ENCODE results near the gene NCOA5. TPM values are rescaled to one million over a fixed set of nuclear protein-coding genes. Genes with fewer than 3 reads are reported as not detected.

The NCOA5 gene
- total RNA-seq, 1 experiment from 2014 or later: 40.3 TPM

DNA sequence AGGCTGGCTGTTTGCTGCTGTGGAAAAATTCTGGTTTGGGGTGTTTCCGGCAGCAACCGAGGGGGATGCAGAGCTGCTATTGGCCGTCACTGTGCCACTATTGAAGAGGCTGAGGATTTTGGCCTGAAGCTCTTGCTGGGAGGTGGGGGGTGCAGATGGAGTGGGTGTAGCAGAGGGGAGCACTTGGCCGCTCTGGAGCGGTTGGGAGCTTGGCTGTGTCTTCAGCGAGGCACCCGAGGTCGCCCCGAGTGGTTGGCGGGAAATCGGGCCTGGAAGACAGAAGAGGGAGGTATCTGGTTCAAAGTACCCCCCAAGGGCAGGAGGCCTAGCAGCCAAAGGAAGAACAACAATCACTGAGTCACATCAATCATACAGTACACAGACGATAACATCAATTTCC lies 27.1 kb downstream of the NCOA5 start:
- no peak for DNase-seq (ENCODE audit: low spot score)

GRCh38 chr20:46062151-46062550 lies 27.6 kb downstream of the NCOA5 start:
- no peak for DNase-seq (ENCODE audit: low spot score)

- DNase-seq (ENCODE audit: low spot score): no peak
Observed at GRCh38 chr20:46060975-46061374, 28.8 kb downstream of the NCOA5 start.

DNA sequence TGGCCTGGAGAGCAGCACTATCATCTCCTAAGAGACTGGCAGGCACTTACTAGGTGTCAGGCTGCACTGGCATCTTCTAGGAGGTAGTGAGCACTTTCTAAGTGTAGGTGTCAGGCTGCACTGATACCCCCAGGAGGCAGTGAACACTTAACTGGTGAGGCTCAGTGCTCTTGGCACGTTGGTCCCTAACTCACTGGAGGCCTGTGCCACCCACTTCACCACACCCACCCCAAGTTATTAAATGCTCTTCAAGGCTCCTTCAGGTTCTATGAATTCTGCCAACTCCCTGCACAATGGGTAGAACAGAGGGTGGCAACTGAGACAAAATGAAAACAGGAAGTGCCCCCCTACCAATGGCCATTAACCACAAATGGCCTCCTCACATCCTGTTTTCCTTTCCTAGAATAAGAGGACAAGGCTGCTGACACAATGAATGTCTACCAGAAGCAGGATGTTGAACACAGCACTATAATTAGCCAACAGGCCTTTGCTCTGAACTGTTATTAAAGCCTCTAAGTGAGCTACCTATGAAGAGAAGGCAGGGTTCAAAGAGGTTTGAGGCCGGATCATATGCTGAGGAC lies 29.4 kb downstream of the NCOA5 start:
- peak; percentile 40 for DNase-seq (ENCODE audit: low spot score)

GRCh38 chr20:46058599-46059281 lies 31.0 kb downstream of the NCOA5 start:
- no peak for DNase-seq (ENCODE audit: low spot score)

GRCh38 chr20:46057856-46058598 lies 31.7 kb downstream of the NCOA5 start:
- no peak for DNase-seq (ENCODE audit: low spot score)

- no peak for DNase-seq (ENCODE audit: low spot score)
Observed at GRCh38 chr20:46056970-46057855, 32.5 kb downstream of the NCOA5 start.

- no peak for DNase-seq (ENCODE audit: low spot score)
Observed at GRCh38 chr20:46056027-46056833, 33.5 kb downstream of the NCOA5 start.

DNA sequence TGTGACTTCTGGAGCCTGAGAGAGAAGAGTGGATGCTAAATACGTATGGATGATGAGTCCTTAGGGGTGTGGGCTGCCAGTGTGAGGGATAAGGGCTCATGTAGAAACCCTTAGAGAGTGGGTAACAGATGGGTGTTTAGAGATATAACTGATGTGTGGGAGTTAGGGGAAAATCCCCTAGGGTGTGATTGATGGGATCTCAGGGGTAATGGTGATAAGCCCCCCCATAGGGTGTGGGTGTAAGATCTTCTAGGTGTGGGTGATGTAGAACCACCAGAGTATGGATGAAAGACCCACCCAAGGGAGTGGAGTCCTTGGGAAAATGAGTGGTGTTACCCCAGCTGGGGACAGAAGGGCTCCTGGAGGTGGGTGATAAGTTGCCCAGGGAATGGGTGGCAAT lies 34.5 kb downstream of the NCOA5 start:
- no peak for DNase-seq (ENCODE audit: low spot score)

GRCh38 chr20:46054606-46055005 lies 35.2 kb downstream of the NCOA5 start:
- no peak for DNase-seq (ENCODE audit: low spot score)

GRCh38 chr20:46053416-46053815 lies 36.3 kb downstream of the NCOA5 start:
- DNase-seq (ENCODE audit: low spot score): no peak

DNA sequence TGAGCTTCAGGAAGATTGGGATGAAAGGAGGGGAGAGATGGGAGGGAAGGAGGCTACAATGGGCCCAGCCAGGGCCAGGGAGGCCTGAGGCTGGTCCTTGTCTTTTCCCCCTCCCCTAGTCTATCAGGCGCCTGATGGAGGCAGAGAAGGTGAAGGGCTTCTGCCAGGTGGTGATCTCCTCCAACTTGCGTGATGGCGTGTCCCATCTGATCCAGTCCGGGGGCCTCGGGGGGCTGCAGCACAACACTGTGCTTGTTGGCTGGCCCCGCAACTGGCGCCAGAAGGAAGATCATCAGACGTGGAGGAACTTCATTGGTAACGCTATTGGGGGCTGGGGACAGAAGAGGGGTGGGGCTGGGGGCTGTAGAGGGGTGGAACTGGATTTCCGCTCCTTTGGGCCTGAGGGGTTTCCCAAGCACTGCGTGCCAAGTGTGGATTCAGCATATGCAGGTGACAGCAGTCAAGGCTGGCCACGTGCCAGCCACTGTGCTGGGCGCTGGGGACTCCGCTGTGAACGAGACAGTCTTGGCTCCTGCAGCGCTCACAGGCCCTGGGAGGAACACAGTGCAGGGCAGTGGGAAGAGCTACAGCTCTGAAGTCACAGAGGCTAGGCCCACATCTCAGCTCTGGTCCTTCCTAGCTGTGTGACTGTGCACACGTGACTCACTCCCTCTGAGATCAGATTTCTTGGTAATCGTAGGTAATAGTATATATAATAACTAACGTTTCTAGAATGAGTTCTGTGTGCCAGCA lies 38.0 kb downstream of the NCOA5 start:
- no peak for DNase-seq (ENCODE audit: low spot score)

- DNase-seq (ENCODE audit: low spot score): no peak
Observed at GRCh38 chr20:46050885-46051284, 38.9 kb downstream of the NCOA5 start.

DNA sequence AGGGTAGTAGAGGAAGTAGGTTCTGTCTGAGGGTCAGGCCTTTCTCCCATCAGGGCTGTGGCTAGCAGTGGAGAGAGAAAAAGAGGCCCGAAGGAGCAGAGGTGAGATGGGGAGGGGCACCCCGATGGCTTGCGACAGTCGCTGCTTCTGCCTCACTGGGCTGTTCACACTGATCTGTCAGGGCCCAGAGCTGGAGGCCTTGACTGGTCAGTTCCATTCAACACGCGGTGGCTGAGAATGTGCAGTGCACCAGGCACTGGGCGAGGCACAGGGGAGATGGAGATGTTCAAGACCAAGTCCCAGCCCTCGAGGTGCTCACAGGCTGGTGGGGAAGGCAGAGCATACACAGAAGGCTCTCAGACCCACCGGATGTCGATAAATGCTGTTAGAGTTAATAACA lies 39.3 kb downstream of the NCOA5 start:
- DNase-seq (ENCODE audit: low spot score): no peak

DNA sequence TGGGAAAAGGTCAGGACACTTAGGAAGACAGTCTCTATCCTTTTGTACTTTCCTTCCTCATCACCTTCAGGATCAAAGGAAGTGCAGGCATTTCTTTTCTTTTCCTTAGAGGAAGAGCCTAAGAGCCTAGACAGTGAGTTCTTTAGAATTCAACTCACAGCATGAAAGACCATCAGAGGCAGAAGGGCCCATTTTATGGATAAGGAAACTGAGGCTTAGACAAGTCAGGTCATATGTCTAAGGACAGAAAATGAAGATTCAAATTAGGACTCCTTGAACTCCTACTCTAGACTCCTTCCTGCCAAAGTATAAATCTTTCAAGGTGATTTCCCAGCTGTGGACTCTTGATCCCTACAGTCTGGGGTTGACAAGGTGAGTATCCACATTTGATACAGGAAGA lies 39.9 kb downstream of the NCOA5 start:
- DNase-seq (ENCODE audit: low spot score): no peak

DNA sequence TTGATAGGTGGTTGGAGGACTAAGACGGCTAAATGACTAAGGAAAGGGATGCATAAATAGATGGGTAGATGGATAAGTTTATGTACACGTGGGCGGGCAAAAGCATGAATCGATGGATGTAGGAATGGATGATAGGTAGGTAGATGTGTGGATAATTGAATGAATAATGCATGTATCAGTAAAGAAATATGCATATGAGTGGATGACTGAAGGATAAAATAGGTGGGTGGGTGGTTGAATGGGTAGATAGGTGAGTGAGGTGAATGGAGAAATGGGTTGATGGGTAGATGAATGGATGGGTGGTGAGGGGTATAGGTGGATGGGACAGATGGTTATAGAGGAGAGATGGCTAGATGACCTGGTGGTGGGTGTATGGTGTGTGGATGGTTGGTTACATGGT lies 40.6 kb downstream of the NCOA5 start:
- DNase-seq (ENCODE audit: low spot score): no peak

DNA sequence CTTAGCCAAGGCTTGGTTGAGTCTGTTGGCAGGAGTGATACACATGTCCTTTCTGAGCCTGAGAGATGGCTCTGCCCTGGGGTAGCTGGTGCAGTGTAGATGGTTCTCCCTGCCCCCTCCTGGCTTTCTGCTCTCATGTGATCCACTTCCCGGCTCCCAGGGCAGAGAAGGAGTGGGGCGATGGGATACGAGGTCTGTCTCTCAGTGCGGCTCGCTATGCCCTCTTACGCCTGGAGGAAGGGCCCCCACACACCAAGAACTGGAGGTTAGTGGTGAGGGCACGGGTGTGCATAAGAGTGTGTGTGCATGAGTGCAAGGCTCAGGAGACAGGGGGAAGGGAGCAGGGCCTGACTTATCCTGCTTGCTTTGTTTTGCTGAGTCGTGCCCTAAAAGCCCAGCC lies 41.9 kb downstream of the NCOA5 start:
- no peak for DNase-seq (ENCODE audit: low spot score)

DNA sequence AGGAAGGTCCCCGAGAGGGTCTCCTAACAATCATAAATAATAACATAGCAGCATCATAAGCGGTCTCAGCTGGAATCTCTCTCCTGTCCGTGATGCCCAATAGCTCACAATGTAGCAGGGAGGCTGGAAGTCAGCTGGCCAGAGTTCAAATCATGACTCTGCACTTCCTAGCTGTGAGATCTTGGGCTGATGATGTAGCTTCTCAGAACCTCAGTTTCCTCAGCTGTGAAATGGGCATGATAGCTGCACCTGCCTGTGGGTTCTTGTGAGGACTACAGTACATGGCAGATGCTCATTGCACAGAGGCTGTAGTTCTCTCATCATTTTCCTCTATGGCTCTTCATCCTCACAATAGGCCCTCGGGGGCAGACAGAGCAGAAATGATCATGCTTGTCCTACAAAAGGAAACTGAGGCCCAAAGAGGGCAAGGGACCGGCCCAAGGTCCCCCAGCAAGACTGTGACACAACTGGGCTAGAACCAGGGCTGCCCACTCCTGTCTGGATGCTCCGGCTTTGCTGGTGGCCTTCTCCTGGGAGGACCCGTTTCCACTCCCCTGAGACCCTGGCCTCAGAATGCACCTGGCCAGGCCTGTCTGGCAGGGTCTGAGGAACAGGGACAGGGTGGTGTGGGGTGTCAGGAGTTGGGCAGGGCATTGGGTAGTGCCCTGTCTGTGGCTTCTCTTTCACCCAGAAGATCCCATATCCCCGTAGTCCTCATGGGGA lies 43.0 kb downstream of the NCOA5 start:
- DNase-seq (ENCODE audit: low spot score): no peak

GRCh38 chr20:46044896-46045295 lies 44.9 kb downstream of the NCOA5 start:
- DNase-seq (ENCODE audit: low spot score): no peak

DNA sequence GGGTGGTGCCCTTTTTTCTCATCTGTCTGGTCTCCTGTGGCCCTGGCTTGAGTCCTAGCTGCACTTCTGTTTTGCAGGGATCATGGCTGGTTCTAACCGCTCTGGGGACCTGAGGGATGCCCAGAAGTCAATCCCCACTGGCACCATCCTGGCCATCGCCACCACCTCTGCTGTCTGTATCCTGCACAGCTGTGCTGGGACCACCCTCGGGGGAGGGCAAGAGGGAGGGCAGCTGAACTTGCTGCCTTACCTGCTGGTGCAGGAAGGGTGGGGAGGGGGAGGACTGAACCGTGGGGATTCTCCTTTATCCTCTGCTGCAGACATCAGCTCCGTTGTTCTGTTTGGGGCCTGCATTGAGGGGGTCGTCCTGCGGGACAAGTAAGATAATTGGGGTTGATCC lies 46.2 kb downstream of the NCOA5 start:
- DNase-seq (ENCODE audit: low spot score): no peak
